Endothelial cell (in vitro differentiated cells): ENCODE data around the gene MACROH2A2. TPM values are rescaled to one million over a fixed set of nuclear protein-coding genes. Genes with fewer than 3 reads are reported as not detected.

ENCODE experiments used
- DNase-seq: peaks from one replicate; pipeline ENCODE4 v3.0.0; 2021; ENCODE audit warnings: low spot score
- H3K27ac Mint-ChIP-seq: one replicate; pipeline ENCODE4 v1.8.0; 2021; ENCODE audit warnings: mixed read lengths, inconsistent platforms; ENCODE audit not compliant: unreplicated experiment
- H3K27me3 Mint-ChIP-seq: one replicate; pipeline ENCODE4 v1.8.0; 2021; ENCODE audit warnings: mild to moderate bottlenecking, moderate library complexity, mixed read lengths, inconsistent platforms; ENCODE audit not compliant: unreplicated experiment
- H3K36me3 Mint-ChIP-seq: one replicate; pipeline ENCODE4 v1.8.0; 2021; ENCODE audit warnings: mild to moderate bottlenecking, low read depth, mixed read lengths, inconsistent platforms; ENCODE audit not compliant: unreplicated experiment
- H3K4me1 Mint-ChIP-seq: one replicate; pipeline ENCODE4 v1.8.0; 2021; ENCODE audit warnings: mild to moderate bottlenecking, mixed read lengths, inconsistent platforms; ENCODE audit not compliant: unreplicated experiment
- H3K4me3 Mint-ChIP-seq: one replicate; pipeline ENCODE4 v1.8.0; 2021; ENCODE audit warnings: mild to moderate bottlenecking, mixed read lengths, inconsistent platforms; ENCODE audit not compliant: unreplicated experiment
- H3K9me3 Mint-ChIP-seq: one replicate; pipeline ENCODE4 v1.8.0; 2021; ENCODE audit warnings: mixed read lengths, inconsistent platforms; ENCODE audit not compliant: unreplicated experiment
- CTCF ChIP-seq: fragments of 200-600 bp; sonication (generic); IDR thresholded peaks from one replicate; pipeline ENCODE4 v1.5.0; 2021; ENCODE audit warnings: antibody characterized with exemption; ENCODE audit not compliant: unreplicated experiment
- total RNA-seq: library from RNA; stranded (reverse); fragmentation: NEBNext Ultra II Directional; extraction: Animal tissue kit (Norgen Biotek cat#: 25700); gene quantifications from one replicate; pipeline ENCODE4 v1.2.1, GENCODE V29; 2021; ENCODE audit not compliant: unreplicated experiment

MACROH2A2 gene
- total RNA-seq, 1 donor from 2014 or later: 75.2 TPM

DNA sequence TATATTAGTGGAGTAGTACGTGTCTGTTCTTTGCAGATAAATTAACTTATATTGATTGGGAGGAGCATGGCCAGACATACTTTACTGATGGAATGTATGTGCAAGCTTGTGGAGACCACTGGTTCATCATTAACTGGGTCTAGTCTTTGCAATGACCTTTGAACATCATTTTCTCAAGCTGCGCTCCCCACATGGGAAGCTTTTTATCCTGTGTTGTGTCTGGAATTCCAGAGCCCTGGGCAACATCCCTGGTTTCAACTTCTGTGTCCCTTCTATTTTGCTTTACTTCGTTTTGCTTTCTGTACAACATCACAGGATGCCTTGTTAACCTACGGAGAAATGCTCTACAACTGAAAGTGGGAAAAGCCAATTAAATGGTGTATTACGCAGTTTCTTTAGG lies 38.3 kb downstream of the MACROH2A2 start:
- Mint-ChIP-seq H3K4me1 (no peaks in the 10 kb centered on the region), H3K4me3 (no peak overlapping the region), H3K9me3 (no peaks in the 10 kb centered on the region), H3K27me3 (peaks cover 3% of the 10 kb centered on the region), H3K36me3 (peaks cover 35% of the 10 kb centered on the region), H3K27ac (no peak overlapping the region)
- DNase-seq: no peak
- no peak for TF ChIP-seq CTCF

- Mint-ChIP-seq H3K36me3 (peaks cover 39% of the 10 kb centered on the region), H3K4me1 (no peaks in the 10 kb centered on the region), H3K27me3 (peaks cover 2% of the 10 kb centered on the region), H3K27ac (no peak overlapping the region), H3K4me3 (no peak overlapping the region), H3K9me3 (no peaks in the 10 kb centered on the region)
- DNase-seq: no peak
- no peak for TF ChIP-seq CTCF
Observed at GRCh38 chr10:70092389-70092718, 39.7 kb downstream of the MACROH2A2 start.

DNA sequence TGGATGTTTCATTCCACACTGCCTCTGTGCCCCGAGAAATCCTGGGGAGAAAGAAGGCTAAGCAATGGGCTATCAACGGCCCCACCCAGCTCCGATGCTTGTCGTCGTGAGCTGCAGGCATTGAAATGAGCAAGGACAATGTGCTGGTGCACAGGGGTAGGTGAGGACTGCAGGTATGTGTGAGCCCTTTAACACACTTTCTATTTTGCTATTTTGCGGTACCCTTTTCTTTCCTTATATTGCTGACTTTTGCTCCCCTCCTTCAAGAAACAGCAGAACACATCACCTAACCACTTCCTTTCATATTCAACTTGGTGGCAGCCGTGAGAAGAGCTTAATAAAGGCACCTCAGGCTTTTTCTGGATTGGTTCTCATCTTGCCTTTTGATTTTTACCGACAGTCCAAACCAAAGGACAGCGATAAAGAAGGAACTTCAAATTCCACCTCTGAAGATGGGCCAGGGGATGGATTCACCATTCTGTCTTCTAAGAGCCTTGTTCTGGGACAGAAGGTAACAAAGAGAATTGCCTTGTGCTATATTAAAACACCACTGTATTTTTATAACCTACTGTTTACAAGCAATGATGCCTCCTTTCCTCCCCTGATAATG lies 40.8 kb downstream of the MACROH2A2 start:
- Mint-ChIP-seq H3K36me3 (peaks cover 36% of the 10 kb centered on the region), H3K27me3 (peaks cover 2% of the 10 kb centered on the region), H3K9me3 (no peaks in the 10 kb centered on the region), H3K27ac (no peak overlapping the region), H3K4me3 (peak overlapping the region; percentile 62), H3K4me1 (no peaks in the 10 kb centered on the region)
- no peak for DNase-seq
- no peak for TF ChIP-seq CTCF

DNA sequence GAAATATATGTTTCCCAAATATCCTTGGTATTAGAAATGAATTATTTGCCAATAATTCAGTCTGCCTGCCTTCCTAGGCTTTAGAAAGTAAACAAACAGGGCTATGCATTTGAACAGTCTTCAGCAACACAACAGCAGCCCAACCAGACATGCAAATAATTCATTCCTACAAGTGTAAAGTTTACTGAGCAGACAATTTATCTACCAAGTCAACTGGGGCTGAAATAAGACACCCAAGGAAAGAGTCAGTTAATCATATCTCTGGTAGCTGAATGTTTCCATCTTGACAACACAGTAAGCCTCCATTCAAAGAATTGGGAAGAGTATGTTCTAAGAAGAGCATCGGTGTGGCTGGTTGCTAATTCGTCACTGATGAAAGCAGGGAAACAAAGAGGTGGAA lies 41.6 kb downstream of the MACROH2A2 start:
- H3K36me3 Mint-ChIP-seq: peaks cover 40% of the 10 kb centered on the region
- H3K27ac Mint-ChIP-seq: no peak overlapping the region
- no peak for DNase-seq
- no peak for TF ChIP-seq CTCF
- H3K27me3 Mint-ChIP-seq: peaks cover 2% of the 10 kb centered on the region
- H3K4me3 Mint-ChIP-seq: no peak overlapping the region
- no peaks in the 10 kb centered on the region for H3K4me1 Mint-ChIP-seq
- no peaks in the 10 kb centered on the region for H3K9me3 Mint-ChIP-seq

GRCh38 chr10:70096016-70096704 lies 43.5 kb downstream of the MACROH2A2 start:
- no peak overlapping the region for H3K27ac Mint-ChIP-seq
- H3K9me3 Mint-ChIP-seq: no peaks in the 10 kb centered on the region

More at GRCh38 chr10:70096016-70096704, 43.5 kb downstream of the MACROH2A2 start:
- DNase-seq: no peak
- H3K36me3 Mint-ChIP-seq: peaks cover 55% of the 10 kb centered on the region
- no peak overlapping the region for H3K4me3 Mint-ChIP-seq
- no peaks in the 10 kb centered on the region for H3K4me1 Mint-ChIP-seq
- TF ChIP-seq CTCF: no peak
- H3K27me3 Mint-ChIP-seq: no peaks in the 10 kb centered on the region
